Neutrophil (primary cell): ENCODE measurements around the gene NR6A1.

Experiments used
- H3K27ac ChIP-seq: fragments of 200-600 bp; sonication (generic); 2 replicates; pipeline ENCODE4 v1.5.1; 2016; ENCODE audit warnings: mild to moderate bottlenecking, moderate library complexity
- H3K27me3 ChIP-seq: fragments of 200-600 bp; sonication (generic); 2 replicates; pipeline ENCODE4 v1.6.0; 2016; ENCODE audit warnings: mild to moderate bottlenecking
- H3K36me3 ChIP-seq: fragments of 200-600 bp; sonication (generic); 2 replicates; pipeline ENCODE4 v1.5.1; 2017
- H3K4me1 ChIP-seq, 2 experiments: fragments of 200-600 bp in 1 of 2; sonication (generic) in 1 of 2; 1 replicate in 1 of 2; 2 replicates in 1 of 2; pipeline versions ENCODE4 v1.5.1 to v1.6.1; 2013 to 2016; ENCODE audit warnings: low read depth in 1 of 2, low read length in 1 of 2, mild to moderate bottlenecking in 1 of 2, moderate library complexity in 1 of 2; ENCODE audit not compliant: control insufficient read depth in 1 of 2, insufficient read depth in 1 of 2
- H3K4me3 ChIP-seq, 2 experiments: fragments of 200-600 bp in 1 of 2; sonication (generic) in 1 of 2; 1 replicate in 1 of 2; 2 replicates in 1 of 2; pipeline ENCODE4 v1.5.1; 2013 to 2016; ENCODE audit warnings: low read depth in 1 of 2, low read length in 1 of 2, mild to moderate bottlenecking in 1 of 2, moderate library complexity in 1 of 2
- H3K9me3 ChIP-seq: fragments of 200-600 bp; sonication (generic); 2 replicates; pipeline ENCODE4 v1.5.1; 2016
- TF ChIP-seq, protein P1 (sequence below): fragments of 200-600 bp; sonication (generic); IDR thresholded peaks from 2 replicates; pipeline ENCODE4 v1.5.1; 2016; ENCODE audit warnings: antibody characterized with exemption

The NR6A1 gene

DNA sequence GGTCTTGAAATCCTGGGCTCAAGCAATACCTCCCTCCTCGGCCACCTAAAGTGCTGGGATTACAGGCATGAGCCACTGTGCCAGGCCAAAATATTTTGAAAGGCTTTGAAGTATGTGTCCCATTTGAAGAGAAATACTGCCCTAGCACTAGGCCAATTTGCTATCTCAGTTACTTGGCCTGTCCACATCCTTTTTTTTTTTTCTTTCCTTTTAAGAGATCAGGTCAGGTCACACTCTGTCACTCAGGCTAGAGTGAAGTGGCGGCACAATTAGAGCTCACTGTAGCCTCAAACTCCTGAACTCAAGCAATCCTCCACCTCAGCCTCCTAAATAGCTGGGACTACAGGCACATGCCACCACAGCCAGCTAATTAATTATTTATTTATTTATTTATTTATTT, 84.2 kb downstream of the NR6A1 start:
- Histone ChIP-seq H3K36me3 (no peaks in the 10 kb centered on the region), H3K4me3 (no peak overlapping the region), H3K27ac (peak overlapping the region; percentile 73), H3K27me3 (no peaks in the 10 kb centered on the region), H3K9me3 (no peaks in the 10 kb centered on the region), H3K4me1 (peaks cover 51 to 58% of the 10 kb centered on the region in 2 experiments)
- TF ChIP-seq, protein P1, sequence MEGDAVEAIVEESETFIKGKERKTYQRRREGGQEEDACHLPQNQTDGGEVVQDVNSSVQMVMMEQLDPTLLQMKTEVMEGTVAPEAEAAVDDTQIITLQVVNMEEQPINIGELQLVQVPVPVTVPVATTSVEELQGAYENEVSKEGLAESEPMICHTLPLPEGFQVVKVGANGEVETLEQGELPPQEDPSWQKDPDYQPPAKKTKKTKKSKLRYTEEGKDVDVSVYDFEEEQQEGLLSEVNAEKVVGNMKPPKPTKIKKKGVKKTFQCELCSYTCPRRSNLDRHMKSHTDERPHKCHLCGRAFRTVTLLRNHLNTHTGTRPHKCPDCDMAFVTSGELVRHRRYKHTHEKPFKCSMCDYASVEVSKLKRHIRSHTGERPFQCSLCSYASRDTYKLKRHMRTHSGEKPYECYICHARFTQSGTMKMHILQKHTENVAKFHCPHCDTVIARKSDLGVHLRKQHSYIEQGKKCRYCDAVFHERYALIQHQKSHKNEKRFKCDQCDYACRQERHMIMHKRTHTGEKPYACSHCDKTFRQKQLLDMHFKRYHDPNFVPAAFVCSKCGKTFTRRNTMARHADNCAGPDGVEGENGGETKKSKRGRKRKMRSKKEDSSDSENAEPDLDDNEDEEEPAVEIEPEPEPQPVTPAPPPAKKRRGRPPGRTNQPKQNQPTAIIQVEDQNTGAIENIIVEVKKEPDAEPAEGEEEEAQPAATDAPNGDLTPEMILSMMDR, result no peak

DNA sequence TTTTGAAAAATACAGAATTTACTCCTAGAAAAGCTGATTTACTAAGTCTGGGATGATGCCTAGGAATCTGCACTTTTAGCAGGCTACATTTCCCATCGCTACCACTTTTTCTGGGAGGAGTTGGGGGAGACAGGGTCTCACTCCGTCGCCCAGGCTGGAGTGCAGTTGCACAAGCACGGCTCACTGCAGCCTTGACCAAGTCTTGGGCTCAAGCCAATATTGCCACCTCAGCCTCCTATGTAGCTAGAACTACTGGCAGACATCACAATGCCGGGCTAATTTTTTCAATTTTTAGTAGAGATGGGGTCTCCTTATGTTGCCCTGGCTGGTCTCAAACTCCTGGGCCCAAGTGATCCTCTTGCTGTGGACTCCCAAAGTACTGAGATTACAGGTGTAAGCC, 85.9 kb downstream of the NR6A1 start:
- Histone ChIP-seq H3K27ac (peak overlapping the region; percentile 73), H3K9me3 (no peaks in the 10 kb centered on the region), H3K27me3 (no peaks in the 10 kb centered on the region), H3K4me3 (peak overlapping the region in 1 of 2 experiments; percentile 2), H3K4me1 (peaks cover 51 to 56% of the 10 kb centered on the region in 2 experiments), H3K36me3 (no peaks in the 10 kb centered on the region)
- TF ChIP-seq, protein P1, result no peak

DNA sequence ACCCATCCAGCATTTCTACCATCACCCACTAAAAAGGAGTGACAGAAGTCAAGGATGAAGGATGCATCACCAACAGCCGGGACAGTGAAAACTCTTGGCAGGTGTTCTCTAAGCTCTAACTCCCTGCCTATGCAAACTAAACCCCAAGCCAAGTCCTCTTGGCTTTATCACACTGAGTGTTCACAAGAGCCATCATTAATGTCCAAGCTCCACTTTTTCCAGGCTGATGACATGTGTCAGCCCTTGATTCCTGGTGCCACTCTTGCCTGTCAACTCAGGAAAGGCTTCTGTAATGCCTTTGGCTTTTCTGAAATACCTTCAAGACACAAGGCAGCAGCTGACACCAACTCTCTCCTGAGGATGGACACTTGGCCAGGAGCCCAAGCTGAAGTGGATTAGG, 86.9 kb downstream of the NR6A1 start:
- Histone ChIP-seq H3K4me1 (peaks cover 47 to 56% of the 10 kb centered on the region in 2 experiments), H3K27me3 (no peaks in the 10 kb centered on the region), H3K27ac (no peak overlapping the region), H3K4me3 (no peak overlapping the region), H3K36me3 (no peaks in the 10 kb centered on the region), H3K9me3 (no peaks in the 10 kb centered on the region)
- TF ChIP-seq, protein P1, result no peak

DNA sequence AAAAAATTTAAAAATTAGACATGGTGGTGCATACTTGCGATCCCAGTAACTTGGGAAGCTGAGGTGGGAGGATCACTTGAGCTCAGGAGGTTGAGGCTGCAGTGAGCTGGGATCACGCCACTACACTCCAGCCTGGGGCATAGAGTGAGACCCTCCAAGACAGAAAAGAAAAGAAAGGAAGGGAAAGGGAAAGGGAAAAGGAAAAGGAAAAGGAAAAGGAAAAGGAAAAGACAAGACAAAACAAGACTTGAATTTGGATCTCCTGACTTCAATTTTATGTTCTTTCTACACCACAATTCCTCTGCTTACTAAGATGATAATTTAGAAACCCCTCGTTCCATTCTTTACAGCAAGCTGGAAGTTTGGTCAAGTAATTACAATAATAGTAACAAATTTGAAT, 88.1 kb downstream of the NR6A1 start:
- Histone ChIP-seq H3K27ac (no peak overlapping the region), H3K4me1 (peaks cover 39 to 46% of the 10 kb centered on the region in 2 experiments), H3K27me3 (no peaks in the 10 kb centered on the region), H3K36me3 (no peaks in the 10 kb centered on the region), H3K9me3 (no peaks in the 10 kb centered on the region), H3K4me3 (no peak overlapping the region)
- TF ChIP-seq, protein P1, result no peak

DNA sequence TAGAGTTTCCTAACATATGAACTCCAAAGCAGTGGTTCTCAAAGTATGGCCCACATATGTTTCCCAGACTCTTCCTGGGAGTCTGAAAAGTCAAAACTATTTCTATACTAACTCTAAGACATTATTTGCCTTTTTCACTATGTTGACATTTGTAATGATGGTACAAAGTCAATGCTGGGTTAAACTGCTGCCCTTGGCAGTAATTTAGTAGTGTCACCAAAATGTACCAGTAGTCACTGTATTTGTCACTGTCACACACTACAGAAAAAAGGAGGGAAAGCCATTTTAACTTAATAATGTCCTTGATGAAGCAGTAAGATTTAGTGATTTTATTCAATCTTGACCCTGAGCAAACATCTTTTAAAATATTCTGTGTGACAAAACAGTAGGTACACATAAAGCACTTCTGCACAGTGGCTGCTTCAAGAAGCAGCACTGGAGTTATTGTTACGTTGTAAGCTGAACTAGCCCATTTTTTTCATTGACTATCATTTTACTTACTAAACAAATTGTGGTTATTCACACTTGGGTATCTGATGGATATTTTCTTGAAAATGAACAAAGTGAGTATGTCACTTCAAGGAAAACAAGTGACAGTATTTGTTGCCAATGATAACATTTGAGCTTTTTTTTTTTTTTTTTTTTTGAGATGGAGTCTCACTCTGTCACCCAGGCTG, 90.3 kb downstream of the NR6A1 start:
- TF ChIP-seq, protein P1, result no peak
- Histone ChIP-seq H3K36me3 (no peaks in the 10 kb centered on the region), H3K4me1 (peaks cover 17 to 24% of the 10 kb centered on the region in 2 experiments), H3K9me3 (no peaks in the 10 kb centered on the region), H3K4me3 (no peak overlapping the region), H3K27me3 (no peaks in the 10 kb centered on the region), H3K27ac (no peak overlapping the region)
